Activated naive CD8-positive, alpha-beta T cell treated with anti-CD3 and anti-CD28 coated beads for 36 hours (primary cell): ENCODE results near the gene MON2. TPM values are rescaled to one million over a fixed set of nuclear protein-coding genes. Genes with fewer than 3 reads are reported as not detected.
A peak's percentile ranks its signal among the peaks of the same experiment; 100 is the strongest.

Experiments
- DNase-seq: peaks from one replicate; pipeline ENCODE4 v3.0.0; 2021
- H3K27ac Mint-ChIP-seq: one replicate; pipeline ENCODE4 v1.8.0; 2022; ENCODE audit warnings: mild to moderate bottlenecking, moderate library complexity, mixed read lengths
- H3K27me3 Mint-ChIP-seq: one replicate; pipeline ENCODE4 v1.8.0; 2022; ENCODE audit warnings: mild to moderate bottlenecking, mixed read lengths
- H3K36me3 Mint-ChIP-seq: one replicate; pipeline ENCODE4 v1.8.0; 2021; ENCODE audit warnings: mild to moderate bottlenecking, mixed read lengths
- H3K4me1 Mint-ChIP-seq: one replicate; pipeline ENCODE4 v1.8.0; 2021; ENCODE audit warnings: mixed read lengths
- H3K4me3 Mint-ChIP-seq: one replicate; pipeline ENCODE4 v1.8.0; 2022; ENCODE audit warnings: mild to moderate bottlenecking, moderate library complexity, mixed read lengths
- H3K9me3 Mint-ChIP-seq: one replicate; pipeline ENCODE4 v1.8.0; 2022; ENCODE audit warnings: mixed read lengths
- total RNA-seq, 2 experiments: library from RNA; stranded (reverse); gene quantifications; one replicate each; pipeline ENCODE4 v1.2.3, GENCODE V29; 2021

MON2 gene
- total RNA-seq, 2 experiments from 2014 or later: 19.1 to 19.8 TPM

DNA sequence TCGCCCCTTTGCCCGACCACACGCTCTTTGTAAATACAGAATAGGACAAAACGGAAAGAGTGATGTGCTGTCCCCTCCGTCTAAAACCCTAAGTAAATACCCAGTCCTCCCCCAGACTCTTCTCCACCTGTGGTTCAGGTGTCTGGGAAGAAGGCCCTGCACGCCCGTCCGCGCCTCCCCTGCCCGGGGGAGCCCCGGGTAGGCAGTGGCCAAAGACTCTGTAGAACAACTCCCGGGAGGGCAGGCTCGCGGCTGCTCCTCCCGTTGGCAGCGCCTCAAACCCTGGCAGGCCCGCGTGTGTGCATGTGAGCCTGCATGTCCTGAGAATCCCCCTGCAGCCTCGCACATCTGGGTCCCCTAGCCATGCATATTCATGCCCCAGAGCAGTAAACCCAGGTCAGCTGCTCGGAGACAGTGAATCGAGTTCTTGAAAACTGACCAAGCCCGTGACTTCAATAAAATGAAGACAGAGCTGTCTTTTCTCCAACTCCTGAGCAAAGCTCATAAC is 165.8 kb downstream of the MON2 start:
- Mint-ChIP-seq H3K4me3 (peak overlapping the region; percentile 72), H3K27ac (no peak overlapping the region), H3K9me3 (no peaks in the 10 kb centered on the region), H3K36me3 (no peaks in the 10 kb centered on the region), H3K4me1 (peaks cover 11% of the 10 kb centered on the region), H3K27me3 (peaks cover 80% of the 10 kb centered on the region)
- DNase-seq: peak; percentile 5

DNA sequence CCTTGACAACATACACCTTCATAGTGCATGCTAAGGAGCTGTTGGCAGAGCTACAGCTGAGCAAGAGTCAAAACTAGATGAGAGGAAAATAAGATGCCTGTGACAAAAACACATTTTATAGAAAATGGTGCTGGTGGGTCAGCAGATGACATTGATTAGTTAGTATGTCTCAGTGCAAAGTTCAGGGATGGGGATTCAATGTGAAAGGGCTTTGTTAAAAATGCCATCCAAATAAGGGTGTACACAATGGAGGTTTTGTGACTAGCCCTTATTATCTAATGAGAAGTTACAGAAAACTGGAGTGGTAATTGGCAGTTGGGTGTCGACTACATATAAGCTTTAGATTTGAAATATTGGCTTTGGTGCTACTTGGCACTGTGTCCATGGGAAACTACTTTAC is 169.0 kb downstream of the MON2 start:
- DNase-seq: no peak
- Mint-ChIP-seq H3K27me3 (peaks cover 54% of the 10 kb centered on the region), H3K4me3 (no peak overlapping the region), H3K9me3 (no peaks in the 10 kb centered on the region), H3K27ac (no peak overlapping the region), H3K4me1 (peaks cover 15% of the 10 kb centered on the region), H3K36me3 (no peaks in the 10 kb centered on the region)

DNA sequence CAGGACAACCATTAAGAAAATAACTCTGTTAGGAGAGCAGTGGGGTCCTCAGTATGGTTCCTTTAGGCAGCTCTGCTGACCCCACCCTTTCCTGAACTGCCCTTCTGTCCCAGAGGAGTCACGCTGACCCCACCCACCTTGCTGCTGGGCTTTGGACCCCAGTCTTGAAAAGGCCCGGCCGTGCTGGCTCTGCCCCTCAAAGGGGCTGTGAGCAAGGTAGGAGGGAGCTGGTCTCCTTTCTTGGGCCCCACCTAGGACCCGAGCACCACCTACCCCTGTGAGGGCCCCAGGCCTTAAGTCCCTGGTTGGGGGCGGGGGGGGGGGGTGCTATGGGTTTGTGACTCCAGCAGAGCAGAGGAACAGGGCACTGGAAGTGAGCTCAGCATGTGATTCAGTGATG is 171.1 kb downstream of the MON2 start:
- peaks cover 26% of the 10 kb centered on the region for H3K4me1 Mint-ChIP-seq
- no peaks in the 10 kb centered on the region for H3K36me3 Mint-ChIP-seq
- H3K27ac Mint-ChIP-seq: no peak overlapping the region
- H3K9me3 Mint-ChIP-seq: no peaks in the 10 kb centered on the region
- H3K27me3 Mint-ChIP-seq: peaks cover 35% of the 10 kb centered on the region
- no peak for DNase-seq
- no peak overlapping the region for H3K4me3 Mint-ChIP-seq

DNA sequence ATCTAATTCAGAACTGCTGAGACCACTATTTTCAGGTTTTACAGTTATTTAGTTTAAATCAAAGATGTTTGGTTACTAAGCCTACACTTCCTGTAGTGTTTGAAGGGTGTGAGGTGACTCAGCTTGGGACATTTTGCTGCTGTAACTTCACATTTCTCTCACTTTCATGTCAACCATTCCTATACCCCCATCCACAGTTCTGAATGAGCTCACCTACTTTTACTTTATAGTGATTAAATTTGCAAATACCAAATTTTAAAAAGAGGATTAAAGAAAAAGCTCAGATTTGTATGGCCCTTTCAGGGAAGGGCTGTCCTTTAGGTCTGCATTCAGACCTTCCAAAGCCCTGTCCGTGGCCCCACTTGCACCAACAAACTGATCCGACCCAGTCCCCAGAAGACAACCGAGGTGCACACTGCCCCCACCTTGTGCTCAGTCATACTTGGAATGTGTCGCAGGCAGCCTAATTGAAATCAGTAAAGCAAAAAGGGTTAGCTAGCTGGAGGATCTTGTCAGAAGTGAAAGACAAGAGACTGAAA is 174.4 kb downstream of the MON2 start:
- Mint-ChIP-seq H3K36me3 (no peaks in the 10 kb centered on the region), H3K9me3 (no peaks in the 10 kb centered on the region), H3K4me3 (peak overlapping the region; percentile 42), H3K27ac (peak overlapping the region; percentile 82), H3K4me1 (peaks cover 21% of the 10 kb centered on the region), H3K27me3 (peaks cover 8% of the 10 kb centered on the region)
- DNase-seq: peak; percentile 46

DNA sequence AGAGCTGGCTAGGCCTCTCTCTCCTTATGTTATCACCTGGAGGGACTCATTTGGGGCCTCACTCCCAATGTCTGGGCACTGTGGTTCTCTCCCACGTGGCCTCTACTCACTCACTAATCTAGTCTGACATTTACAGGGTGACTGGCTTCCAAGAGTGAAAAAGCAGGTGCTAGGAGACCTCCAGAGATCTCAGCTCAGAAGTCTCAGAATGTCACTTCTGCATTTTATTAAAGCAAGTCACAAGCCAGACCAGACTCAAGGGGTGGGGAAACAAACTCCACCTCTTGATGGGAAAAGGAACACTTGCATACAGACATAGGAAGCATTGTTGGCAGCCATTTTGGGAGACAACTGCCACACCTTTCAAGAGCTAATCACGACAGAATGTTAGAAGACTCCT is 175.9 kb downstream of the MON2 start:
- Mint-ChIP-seq H3K4me1 (peaks cover 21% of the 10 kb centered on the region), H3K4me3 (no peak overlapping the region), H3K36me3 (no peaks in the 10 kb centered on the region), H3K27me3 (peaks cover 4% of the 10 kb centered on the region), H3K9me3 (no peaks in the 10 kb centered on the region), H3K27ac (no peak overlapping the region)
- DNase-seq: no peak

DNA sequence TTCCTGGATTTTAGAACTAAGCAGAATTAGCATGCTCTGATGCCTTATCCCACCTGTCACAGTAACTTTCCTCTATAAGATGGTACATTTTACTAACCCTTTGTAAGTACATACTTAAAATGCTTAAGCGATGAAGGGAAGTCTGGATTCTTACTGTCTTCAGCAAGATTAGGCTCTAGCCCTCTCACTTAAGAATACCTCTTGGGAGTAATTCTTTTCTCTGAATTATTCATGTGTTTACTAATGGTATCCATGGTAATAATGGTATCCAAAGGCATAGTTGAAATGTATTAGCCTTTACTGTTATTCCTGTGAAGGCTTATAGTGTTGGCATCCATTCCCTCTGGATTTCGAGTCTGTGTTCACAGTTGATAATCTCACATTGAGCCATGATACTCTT is 176.9 kb downstream of the MON2 start:
- Mint-ChIP-seq H3K9me3 (no peaks in the 10 kb centered on the region), H3K36me3 (no peaks in the 10 kb centered on the region), H3K27me3 (peaks cover 4% of the 10 kb centered on the region), H3K4me3 (no peak overlapping the region), H3K27ac (no peak overlapping the region), H3K4me1 (peaks cover 21% of the 10 kb centered on the region)
- DNase-seq: no peak

DNA sequence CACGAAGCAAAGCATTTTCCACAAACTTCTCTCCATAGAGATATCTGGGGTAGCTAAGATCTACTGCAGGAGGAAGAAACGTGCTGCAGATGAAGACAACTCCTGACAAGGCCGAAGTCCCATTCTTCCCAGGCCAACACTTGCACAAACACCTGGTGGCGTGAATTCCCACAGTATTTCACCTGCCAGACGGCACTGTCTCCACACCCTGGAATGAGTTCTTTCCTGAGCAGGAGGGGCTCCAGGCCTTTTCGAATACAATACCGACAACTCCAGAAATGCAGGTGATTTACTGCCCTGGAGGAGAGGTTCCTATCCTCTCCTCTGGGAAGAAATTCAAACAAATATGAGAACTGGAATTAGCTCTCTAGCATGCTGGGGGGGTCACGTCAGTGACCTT is 179.9 kb downstream of the MON2 start:
- Mint-ChIP-seq H3K9me3 (no peaks in the 10 kb centered on the region), H3K27ac (no peak overlapping the region), H3K4me1 (peaks cover 9% of the 10 kb centered on the region), H3K36me3 (no peaks in the 10 kb centered on the region), H3K27me3 (peaks cover 4% of the 10 kb centered on the region), H3K4me3 (no peak overlapping the region)
- DNase-seq: no peak

DNA sequence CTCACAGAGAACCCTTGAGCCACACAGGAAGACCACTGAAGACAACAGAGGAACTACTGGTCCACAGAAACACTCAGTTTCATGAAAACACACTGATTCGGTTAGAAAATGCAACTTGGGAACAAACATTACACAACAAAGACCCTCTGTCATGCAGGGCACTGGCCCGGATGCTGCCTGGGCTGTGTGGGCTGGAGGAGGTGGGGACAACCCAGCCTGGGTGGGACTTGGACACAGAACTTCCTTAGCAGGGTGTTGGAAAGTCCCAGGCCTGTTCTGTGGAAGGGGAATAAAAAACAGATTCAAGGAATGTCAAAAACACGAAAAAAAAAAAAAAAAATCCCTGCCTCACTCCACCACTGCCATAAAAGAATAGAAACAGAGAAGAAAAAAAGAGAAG is 181.0 kb downstream of the MON2 start:
- no peak for DNase-seq
- Mint-ChIP-seq H3K27ac (no peak overlapping the region), H3K36me3 (no peaks in the 10 kb centered on the region), H3K9me3 (no peaks in the 10 kb centered on the region), H3K27me3 (peaks cover 4% of the 10 kb centered on the region), H3K4me3 (no peak overlapping the region), H3K4me1 (peaks cover under 1% of the 10 kb centered on the region)

DNA sequence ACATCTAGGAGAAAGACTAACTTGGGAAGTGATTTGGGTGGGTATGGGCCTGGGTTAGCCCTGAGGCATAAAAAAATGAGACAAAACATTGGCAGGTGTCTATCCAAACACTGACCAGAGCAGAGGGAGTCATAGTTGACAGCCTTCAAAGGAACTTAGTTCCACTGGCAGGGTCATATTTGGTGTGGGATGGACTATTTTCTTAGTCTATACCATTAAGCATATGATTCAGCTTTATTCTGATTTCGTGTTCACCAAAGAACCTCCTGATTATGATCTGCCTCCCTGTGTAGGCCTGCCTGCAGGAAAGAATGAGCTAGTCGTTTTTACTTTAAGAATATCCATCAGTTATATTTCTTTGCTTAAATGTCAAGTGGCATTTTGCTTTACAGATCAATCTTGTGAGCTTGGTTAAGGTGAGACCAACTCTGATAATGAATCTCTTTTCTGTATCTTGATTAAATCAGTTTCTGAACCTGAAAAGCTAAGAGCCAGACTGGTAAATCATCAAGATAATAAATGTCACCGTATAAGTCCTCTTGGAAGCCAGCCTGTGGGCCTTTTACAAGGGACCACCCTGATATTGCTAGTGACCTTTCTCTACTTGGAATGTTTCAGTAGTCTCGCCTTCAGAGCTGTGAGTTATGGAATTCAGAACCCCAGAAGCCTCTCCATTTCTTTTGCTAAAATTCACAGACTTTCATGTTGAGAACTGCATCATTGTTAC is 182.9 kb downstream of the MON2 start:
- Mint-ChIP-seq H3K4me1 (peaks cover 2% of the 10 kb centered on the region), H3K36me3 (no peaks in the 10 kb centered on the region), H3K27me3 (peaks cover 8% of the 10 kb centered on the region), H3K9me3 (no peaks in the 10 kb centered on the region), H3K4me3 (no peak overlapping the region), H3K27ac (no peak overlapping the region)
- DNase-seq: no peak

Other genes starting within 250 kb of the MON2 start
- 100 to 1,000 TPM; 118 to 137 TPM for gene USP15, start 206.4 kb upstream of the MON2 start, total RNA-seq